HG03378 (cell line): ENCODE measurements around the gene THAP3.

ENCODE experiments used
- ATAC-seq: cut with Tn5 transposase; IDR thresholded peaks from one replicate; pipeline ENCODE4 v1.9.1; 2021; ENCODE audit warnings: mild to moderate bottlenecking, moderate library complexity; ENCODE audit not compliant: unreplicated experiment

Gene THAP3

GRCh38 chr1:6666696-6667095 lies 42.0 kb downstream of the THAP3 start:
- no peak for ATAC-seq

- ATAC-seq: no peak
These were observed 42.5 kb downstream of the THAP3 start for GRCh38 chr1:6667139-6667538.

- ATAC-seq: no peak
These were observed 43.8 kb downstream of the THAP3 start for GRCh38 chr1:6668503-6668902.

GRCh38 chr1:6672558-6672957 lies 47.9 kb downstream of the THAP3 start:
- ATAC-seq: no peak

GRCh38 chr1:6673816-6674398 lies 49.2 kb downstream of the THAP3 start:
- ATAC-seq: no peak

- ATAC-seq: no peak
These were observed 50.1 kb downstream of the THAP3 start for GRCh38 chr1:6674771-6675170.

- ATAC-seq: no peak
These were observed 51.3 kb downstream of the THAP3 start for GRCh38 chr1:6675941-6676340.
